Activated CD4-positive, alpha-beta T cell treated with anti-CD3 and anti-CD28 coated beads, Interleukin-2, amount 50 U/mL, for 48 hours (primary cell): ENCODE results near the gene MEX3A.
"Not testable (repeated sequence)": the region's sequence is repeated elsewhere in the genome, so short reads cannot be mapped to it uniquely, and the experiment has no call there.

Source experiments
- DNase-seq, 2 experiments: peaks; one replicate each; pipeline ENCODE4 v3.0.0-alpha.2; 2020

Gene MEX3A

GRCh38 chr1:156053768-156054499 lies 28.3 kb downstream of the MEX3A start, which contains the start of gene UBQLN4:
TSS of gene UBQLN4 (minus strand) at chr1:156053798. CDS start at chr1:156053701, 97 bp downstream.
- peak; percentile 84 to 86 for DNase-seq

GRCh38 chr1:156052862-156053767 lies 29.1 kb downstream of the MEX3A start:
- DNase-seq = peak; percentile 67 to 75

GRCh38 chr1:156051011-156051725 lies 31.1 kb downstream of the MEX3A start:
- no peak for DNase-seq

- DNase-seq = no peak
These were observed 31.9 kb downstream of the MEX3A start for GRCh38 chr1:156050376-156050775.

GRCh38 chr1:156048663-156049258 lies 33.5 kb downstream of the MEX3A start:
- no peak for DNase-seq

GRCh38 chr1:156045076-156045475 lies 37.2 kb downstream of the MEX3A start:
- no peak for DNase-seq

- DNase-seq = no peak
These were observed 39.4 kb downstream of the MEX3A start for GRCh38 chr1:156042828-156043227.

- not testable (repeated sequence) for DNase-seq
These were observed 47.3 kb downstream of the MEX3A start for GRCh38 chr1:156034991-156035390.

- DNase-seq = no peak
These were observed 49.3 kb downstream of the MEX3A start for GRCh38 chr1:156033011-156033410.

GRCh38 chr1:156026588-156026987 lies 55.7 kb downstream of the MEX3A start:
- no peak for DNase-seq

GRCh38 chr1:156025876-156026275 lies 56.4 kb downstream of the MEX3A start:
- peak; percentile 21 to 44 for DNase-seq

GRCh38 chr1:156024801-156025200 lies 57.5 kb downstream of the MEX3A start:
- no peak for DNase-seq
